A549 (cell line): ENCODE measurements around the gene SYMPK. TPM values are rescaled to one million over a fixed set of nuclear protein-coding genes. Genes with fewer than 3 reads are reported as not detected.

Source experiments
- ATAC-seq, 2 experiments: fragments of 200-7000 bp in 1 of 2; fragments of >200 bp in 1 of 2; cut with Nextera tagmentation in 1 of 2; cut with Tn5 transposase in 1 of 2; 3 replicates each; pipeline versions ENCODE4 v1.8.0 to v1.9.1; 2018 to 2020; ENCODE audit warnings: mild to moderate bottlenecking in 1 of 2, moderate library complexity in 1 of 2
- CTCF ChIA-PET: fragments of 300-600 bp; sonication (Branson Sonifier 250); formaldehyde crosslinking; extraction: SDS; loops from one replicate; lab custom pipeline; 2021; ENCODE audit warnings: antibody characterized with exemption, inconsistent platforms; lab: Yijun Ruan, JAX
- POLR2A ChIA-PET: fragments of 350-600 bp; formaldehyde crosslinking; extraction: SDS; loops from one replicate; lab custom pipeline; 2021; ENCODE audit warnings: antibody characterized with exemption, inconsistent platforms; lab: Yijun Ruan, JAX
- DNase-seq, 2 experiments: peaks; one replicate each; pipeline versions ENCODE4 v3.0.0 to v3.0.0-alpha.2; 2011 to 2016; ENCODE audit warnings: low read depth in 1 of 2, low spot score in 1 of 2
- FAIRE-seq: peaks from 2 replicates; lab custom pipeline; 2011; peaks lifted over from hg19 to GRCh38; lab: Jason Lieb, UNC
- H3K27ac ChIP-seq, 2 experiments: fragments of >200 bp; sonication (Bioruptor Twin); formaldehyde crosslinking; 3 replicates each; pipeline ENCODE4 v1.5.1; 2016 to 2017
- H3K4me1 ChIP-seq: fragments of >200 bp; sonication (Bioruptor Twin); formaldehyde crosslinking; 3 replicates; pipeline ENCODE4 v1.6.1; 2016
- H3K4me2 ChIP-seq: fragments of >200 bp; sonication (Bioruptor Twin); formaldehyde crosslinking; 3 replicates; pipeline ENCODE4 v1.6.1; 2016
- H3K4me3 ChIP-seq: fragments of >200 bp; sonication (Bioruptor Twin); formaldehyde crosslinking; 3 replicates; pipeline ENCODE4 v1.5.1; 2016
- H3K9me3 ChIP-seq: fragments of >200 bp; sonication (Bioruptor Twin); formaldehyde crosslinking; 3 replicates; pipeline ENCODE4 v1.6.1; 2016
- FOXS1 ChIP-seq: fragments of 250-450 bp; sonication (Bioruptor Pico); IDR thresholded peaks from 2 replicates; pipeline ENCODE4 v1.5.0; 2020; ENCODE audit warnings: mild to moderate bottlenecking, moderate library complexity
- GATA3 ChIP-seq: IDR thresholded peaks from 2 replicates; pipeline ENCODE4 v1.6.1; 2012; ENCODE audit warnings: borderline replicate concordance
- JUN ChIP-seq, 2 experiments: fragments of >200 bp; sonication (Bioruptor Twin); formaldehyde crosslinking; IDR thresholded peaks; 2 replicates in 1 of 2; 3 replicates in 1 of 2; pipeline ENCODE4 v1.6.1; 2016 to 2017
- KDM5A ChIP-seq: fragments of 200-600 bp; sonication (generic); IDR thresholded peaks from 2 replicates; pipeline ENCODE4 v1.6.1; 2016; ENCODE audit warnings: antibody characterized with exemption, mild to moderate bottlenecking
- MAFK ChIP-seq: fragments of 450-650 bp; IDR thresholded peaks from 2 replicates; pipeline ENCODE4 v1.6.1; 2014; ENCODE audit not compliant: partially characterized antibody
- MAZ ChIP-seq: fragments of 150-350 bp; IDR thresholded peaks from 2 replicates; pipeline ENCODE4 v1.6.1; 2014; ENCODE audit warnings: antibody characterized with exemption, low read depth, low read length, borderline replicate concordance
- MYC ChIP-seq: IDR thresholded peaks from 2 replicates; pipeline ENCODE4 v1.6.1; 2012; ENCODE audit warnings: mild to moderate bottlenecking, inconsistent platforms, low read length, improper control_type of control experiment, borderline replicate concordance
- RARB ChIP-seq: fragments of 250-450 bp; sonication (Bioruptor Pico); IDR thresholded peaks from 2 replicates; pipeline ENCODE4 v1.8.0; 2021; ENCODE audit warnings: mild to moderate bottlenecking, moderate library complexity
- RNF2 ChIP-seq: fragments of 200-600 bp; sonication (generic); IDR thresholded peaks from 2 replicates; pipeline ENCODE4 v1.6.1; 2016; ENCODE audit warnings: low read depth, mild to moderate bottlenecking, antibody characterized with exemption, moderate library complexity, borderline replicate concordance
- ZSCAN20 ChIP-seq: fragments of 250-450 bp; sonication (Bioruptor Pico); IDR thresholded peaks from 2 replicates; pipeline ENCODE4 v1.8.0; 2022; ENCODE audit warnings: mild to moderate bottlenecking, moderate library complexity
- WGBS: methylation state at CpG from one replicate; pipeline ENCODE4 v1.1.6; 2017; ENCODE audit errors: missing lambda C conversion rate; 5-methylcytosine and 5-hydroxymethylcytosine counted together
- polyA plus RNA-seq, 4 experiments: library from polyadenylated mRNA; depleted of rRNA in 3 of 4; stranded (reverse); fragments of >200 nt; fragmentation: RNase III in 1 of 4; extraction: RNeasy Plus Mini Kit Qiagen cat#74134 plus additional on column Dnase treatment in 1 of 4; gene quantifications; 2 replicates in 3 of 4; 3 replicates in 1 of 4; pipeline ENCODE4 v1.2.3, GENCODE V29; 2011 to 2017
- TF ChIP-seq, protein P1 (sequence below): fragments of 450-650 bp; IDR thresholded peaks from 2 replicates; pipeline ENCODE4 v1.6.1; 2014; ENCODE audit warnings: antibody characterized with exemption
- TF ChIP-seq, protein P2 (sequence below): fragments of 250-450 bp; sonication (Bioruptor Pico); IDR thresholded peaks from 2 replicates; pipeline ENCODE4 v1.5.0; 2020; ENCODE audit warnings: low read depth, mild to moderate bottlenecking, moderate library complexity
- TF ChIP-seq, protein P3 (sequence below): IDR thresholded peaks from 2 replicates; pipeline ENCODE4 v1.6.1; 2012
- TF ChIP-seq, protein P4 (sequence below): fragments of >200 bp; sonication (Bioruptor Twin); formaldehyde crosslinking; IDR thresholded peaks from 3 replicates; pipeline ENCODE4 v1.5.1; 2016
- TF ChIP-seq, protein P5 (sequence below): fragments of 200-600 bp; sonication (generic); IDR thresholded peaks from 2 replicates; pipeline ENCODE4 v1.6.1; 2016; ENCODE audit warnings: antibody characterized with exemption, mild to moderate bottlenecking, moderate library complexity

Gene SYMPK
- polyA plus RNA-seq, 2 of the 4 experiments (the other 2 are of a cell fraction), result 61.9 to 105 TPM

DNA sequence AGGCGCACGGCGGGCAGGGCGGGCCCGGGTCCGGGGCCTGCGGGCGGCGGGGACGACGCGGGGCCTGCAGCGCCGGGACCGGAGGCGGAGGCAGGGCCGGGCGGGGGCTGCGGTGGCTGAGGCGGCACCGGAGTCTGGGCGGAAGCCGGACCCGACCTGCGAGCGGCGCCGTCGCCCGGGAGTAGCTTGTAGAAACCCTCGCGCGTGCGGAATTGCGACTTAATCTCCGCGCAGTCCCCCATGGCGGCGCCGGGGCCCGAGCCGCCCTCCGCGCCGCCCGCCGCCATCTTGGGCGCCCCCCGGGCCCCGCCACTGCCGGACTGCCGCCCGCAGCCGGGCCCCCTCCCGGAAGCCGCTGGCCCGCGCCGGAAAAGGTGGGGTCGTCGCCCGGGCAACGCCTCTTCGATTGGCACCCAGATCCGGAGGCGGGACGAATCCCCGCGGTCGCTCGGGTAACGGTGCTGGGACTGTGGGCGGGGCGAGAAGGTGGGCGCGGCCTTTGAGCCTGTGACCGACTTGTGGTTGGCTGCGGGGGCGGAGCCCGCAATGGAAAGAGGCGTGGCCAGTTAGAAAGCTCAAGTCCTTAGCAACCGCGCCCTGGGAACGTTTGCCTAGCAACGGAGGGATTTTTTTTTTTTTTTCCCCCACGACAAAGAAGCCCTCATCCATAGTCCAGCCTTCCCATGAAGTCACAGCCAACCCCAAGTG is 70.3 kb downstream of the SYMPK start, which contains the start of gene DMWD (continued):
- TF ChIP-seq, protein P1, sequence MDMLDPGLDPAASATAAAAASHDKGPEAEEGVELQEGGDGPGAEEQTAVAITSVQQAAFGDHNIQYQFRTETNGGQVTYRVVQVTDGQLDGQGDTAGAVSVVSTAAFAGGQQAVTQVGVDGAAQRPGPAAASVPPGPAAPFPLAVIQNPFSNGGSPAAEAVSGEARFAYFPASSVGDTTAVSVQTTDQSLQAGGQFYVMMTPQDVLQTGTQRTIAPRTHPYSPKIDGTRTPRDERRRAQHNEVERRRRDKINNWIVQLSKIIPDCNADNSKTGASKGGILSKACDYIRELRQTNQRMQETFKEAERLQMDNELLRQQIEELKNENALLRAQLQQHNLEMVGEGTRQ, result no peak
- TF ChIP-seq JUN (IDR thresholded peaks at IDR 0.05), result peak; percentile 70 to 90; a peak in 4 of 5 replicates
- TF ChIP-seq FOXS1 (CRISPR knock-in tag), result no peak
- TF ChIP-seq, protein P2, sequence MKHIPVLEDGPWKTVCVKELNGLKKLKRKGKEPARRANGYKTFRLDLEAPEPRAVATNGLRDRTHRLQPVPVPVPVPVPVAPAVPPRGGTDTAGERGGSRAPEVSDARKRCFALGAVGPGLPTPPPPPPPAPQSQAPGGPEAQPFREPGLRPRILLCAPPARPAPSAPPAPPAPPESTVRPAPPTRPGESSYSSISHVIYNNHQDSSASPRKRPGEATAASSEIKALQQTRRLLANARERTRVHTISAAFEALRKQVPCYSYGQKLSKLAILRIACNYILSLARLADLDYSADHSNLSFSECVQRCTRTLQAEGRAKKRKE (CRISPR knock-in tag), result no peak
- TF ChIP-seq, protein P3, sequence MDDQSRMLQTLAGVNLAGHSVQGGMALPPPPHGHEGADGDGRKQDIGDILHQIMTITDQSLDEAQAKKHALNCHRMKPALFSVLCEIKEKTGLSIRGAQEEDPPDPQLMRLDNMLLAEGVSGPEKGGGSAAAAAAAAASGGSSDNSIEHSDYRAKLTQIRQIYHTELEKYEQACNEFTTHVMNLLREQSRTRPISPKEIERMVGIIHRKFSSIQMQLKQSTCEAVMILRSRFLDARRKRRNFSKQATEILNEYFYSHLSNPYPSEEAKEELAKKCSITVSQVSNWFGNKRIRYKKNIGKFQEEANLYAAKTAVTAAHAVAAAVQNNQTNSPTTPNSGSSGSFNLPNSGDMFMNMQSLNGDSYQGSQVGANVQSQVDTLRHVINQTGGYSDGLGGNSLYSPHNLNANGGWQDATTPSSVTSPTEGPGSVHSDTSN, result peak; percentile 89
- TF ChIP-seq, protein P4, sequence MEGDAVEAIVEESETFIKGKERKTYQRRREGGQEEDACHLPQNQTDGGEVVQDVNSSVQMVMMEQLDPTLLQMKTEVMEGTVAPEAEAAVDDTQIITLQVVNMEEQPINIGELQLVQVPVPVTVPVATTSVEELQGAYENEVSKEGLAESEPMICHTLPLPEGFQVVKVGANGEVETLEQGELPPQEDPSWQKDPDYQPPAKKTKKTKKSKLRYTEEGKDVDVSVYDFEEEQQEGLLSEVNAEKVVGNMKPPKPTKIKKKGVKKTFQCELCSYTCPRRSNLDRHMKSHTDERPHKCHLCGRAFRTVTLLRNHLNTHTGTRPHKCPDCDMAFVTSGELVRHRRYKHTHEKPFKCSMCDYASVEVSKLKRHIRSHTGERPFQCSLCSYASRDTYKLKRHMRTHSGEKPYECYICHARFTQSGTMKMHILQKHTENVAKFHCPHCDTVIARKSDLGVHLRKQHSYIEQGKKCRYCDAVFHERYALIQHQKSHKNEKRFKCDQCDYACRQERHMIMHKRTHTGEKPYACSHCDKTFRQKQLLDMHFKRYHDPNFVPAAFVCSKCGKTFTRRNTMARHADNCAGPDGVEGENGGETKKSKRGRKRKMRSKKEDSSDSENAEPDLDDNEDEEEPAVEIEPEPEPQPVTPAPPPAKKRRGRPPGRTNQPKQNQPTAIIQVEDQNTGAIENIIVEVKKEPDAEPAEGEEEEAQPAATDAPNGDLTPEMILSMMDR, result no peak
- no peak for TF ChIP-seq GATA3
- no peak for TF ChIP-seq KDM5A
- TF ChIP-seq RARB, result no peak
- no peak for TF ChIP-seq RNF2
- no peak for TF ChIP-seq ZSCAN20 (CRISPR knock-in tag)
- TF ChIP-seq MAZ, result no peak
- TF ChIP-seq MAFK, result no peak

DNA sequence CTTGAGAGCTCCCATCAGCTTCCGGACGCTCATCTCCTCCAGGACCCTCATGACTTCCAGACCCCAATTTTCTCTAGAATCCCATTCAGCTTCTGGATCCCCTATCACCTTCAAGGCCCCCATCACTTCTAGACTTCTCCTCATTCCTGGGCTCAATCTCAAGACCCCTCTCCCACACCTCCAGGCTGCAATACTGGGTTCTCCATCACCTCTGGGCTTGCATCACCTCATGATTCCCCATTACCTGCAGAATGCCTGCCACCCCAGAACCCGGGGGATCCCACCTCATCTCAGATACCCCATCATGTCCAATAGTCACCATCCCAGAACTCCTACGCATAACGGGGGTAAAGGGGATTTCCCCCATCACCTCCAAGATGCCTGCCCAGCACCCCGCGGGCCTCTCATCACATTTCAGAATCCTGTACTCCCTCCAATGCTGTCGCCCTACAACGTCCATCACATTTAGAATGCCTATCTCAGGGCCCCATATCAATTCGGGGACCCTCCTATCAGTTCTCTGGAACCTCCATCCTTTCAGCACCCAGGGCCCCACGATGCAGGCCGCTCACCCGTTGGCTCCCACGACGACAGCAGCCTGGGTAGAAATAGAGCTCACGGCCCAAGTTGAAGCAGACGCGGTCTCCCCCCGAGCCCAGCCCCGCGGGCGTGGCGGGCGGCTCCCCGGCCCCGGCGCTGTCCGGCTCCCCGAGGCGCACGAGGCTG is 71.0 kb downstream of the SYMPK start:
- TF ChIP-seq, protein P5, sequence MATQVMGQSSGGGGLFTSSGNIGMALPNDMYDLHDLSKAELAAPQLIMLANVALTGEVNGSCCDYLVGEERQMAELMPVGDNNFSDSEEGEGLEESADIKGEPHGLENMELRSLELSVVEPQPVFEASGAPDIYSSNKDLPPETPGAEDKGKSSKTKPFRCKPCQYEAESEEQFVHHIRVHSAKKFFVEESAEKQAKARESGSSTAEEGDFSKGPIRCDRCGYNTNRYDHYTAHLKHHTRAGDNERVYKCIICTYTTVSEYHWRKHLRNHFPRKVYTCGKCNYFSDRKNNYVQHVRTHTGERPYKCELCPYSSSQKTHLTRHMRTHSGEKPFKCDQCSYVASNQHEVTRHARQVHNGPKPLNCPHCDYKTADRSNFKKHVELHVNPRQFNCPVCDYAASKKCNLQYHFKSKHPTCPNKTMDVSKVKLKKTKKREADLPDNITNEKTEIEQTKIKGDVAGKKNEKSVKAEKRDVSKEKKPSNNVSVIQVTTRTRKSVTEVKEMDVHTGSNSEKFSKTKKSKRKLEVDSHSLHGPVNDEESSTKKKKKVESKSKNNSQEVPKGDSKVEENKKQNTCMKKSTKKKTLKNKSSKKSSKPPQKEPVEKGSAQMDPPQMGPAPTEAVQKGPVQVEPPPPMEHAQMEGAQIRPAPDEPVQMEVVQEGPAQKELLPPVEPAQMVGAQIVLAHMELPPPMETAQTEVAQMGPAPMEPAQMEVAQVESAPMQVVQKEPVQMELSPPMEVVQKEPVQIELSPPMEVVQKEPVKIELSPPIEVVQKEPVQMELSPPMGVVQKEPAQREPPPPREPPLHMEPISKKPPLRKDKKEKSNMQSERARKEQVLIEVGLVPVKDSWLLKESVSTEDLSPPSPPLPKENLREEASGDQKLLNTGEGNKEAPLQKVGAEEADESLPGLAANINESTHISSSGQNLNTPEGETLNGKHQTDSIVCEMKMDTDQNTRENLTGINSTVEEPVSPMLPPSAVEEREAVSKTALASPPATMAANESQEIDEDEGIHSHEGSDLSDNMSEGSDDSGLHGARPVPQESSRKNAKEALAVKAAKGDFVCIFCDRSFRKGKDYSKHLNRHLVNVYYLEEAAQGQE, result peak; percentile 47; the same call in 1 of the 2 replicates
- TF ChIP-seq MYC, result no peak
- H3K4me2 ChIP-seq, result peak overlapping the region; percentile 97
- FAIRE-seq (no peak), ATAC-seq (no peak; a peak in 1 of 6 replicates), DNase-seq (no peak)
- 12% methylated on average over 23 of the region's 31 CpGs for WGBS
- H3K4me1 ChIP-seq, result peaks cover 19% of the 10 kb centered on the region
- POLR2A ChIA-PET, result interaction anchor here (2.3 to 2.8 kb wide), 2 partner anchors 10 to 22 kb away, joined by 30 to 43 read pairs; partner anchors contain the start of genes DMPK and SIX5
- CTCF ChIA-PET, result interaction anchor here (1.9 to 74.3 kb wide), 3 partner anchors 7 to 98 kb away, joined by 8 to 2204 read pairs (median 2204); partner anchors contain the start of genes DMPK, DMWD, RSPH6A and SIX5
- H3K9me3 ChIP-seq, result no peaks in the 10 kb centered on the region
- H3K4me3 ChIP-seq, result peak overlapping the region; percentile 97
- H3K27ac ChIP-seq, result peak overlapping the region; percentile 87 to 98
